Upper lobe of right lung (tissue), 1 donor: ENCODE data around the gene UNC119. TPM values are rescaled to one million over a fixed set of nuclear protein-coding genes. Genes with fewer than 3 reads are reported as not detected.

ENCODE experiments used
- ATAC-seq: fragments of 200-7000 bp; cut with Tn5 transposase; one replicate; pipeline ENCODE4 v1.9.1; 2020; ENCODE audit warnings: mild to moderate bottlenecking, moderate library complexity
- DNase-seq: peaks from one replicate; pipeline ENCODE4 v3.0.0-alpha.2; 2020
- H3K27ac ChIP-seq: fragments of 200-600 bp; one replicate; pipeline ENCODE4 v1.8.0; 2022
- H3K27me3 ChIP-seq: fragments of 200-600 bp; one replicate; pipeline ENCODE4 v1.8.0; 2022; ENCODE audit warnings: mild to moderate bottlenecking
- H3K36me3 ChIP-seq: fragments of 200-600 bp; one replicate; pipeline ENCODE4 v1.8.0; 2022
- H3K4me1 ChIP-seq: fragments of 200-600 bp; one replicate; pipeline ENCODE4 v1.8.0; 2022
- H3K4me3 ChIP-seq: fragments of 200-600 bp; one replicate; pipeline ENCODE4 v1.8.0; 2022; ENCODE audit warnings: mild to moderate bottlenecking
- H3K9me3 ChIP-seq: fragments of 200-600 bp; one replicate; pipeline ENCODE4 v1.8.0; 2022
- CTCF ChIP-seq: fragments of 200-600 bp; IDR thresholded peaks from one replicate; pipeline ENCODE4 v1.8.0; 2022; ENCODE audit warnings: antibody characterized with exemption
- intact Hi-C: fragments of 100-400 bp; cut with DNase I; formaldehyde crosslinking; loops from one replicate; pipeline ENCODE4 v1.11.0; 2022
- total RNA-seq: library from RNA; stranded (reverse); fragmentation: NEBNext Ultra II Directional; extraction: Animal tissue kit (Norgen Biotek cat#: 25700); gene quantifications from one replicate; pipeline ENCODE4 v1.2.1, GENCODE V29; 2021
- donor health status: DM: no; HTN: yes; CAD: no; lungs with severe emphysema.

The UNC119 gene
- total RNA-seq, 1 donor from 2014 or later: 22.7 TPM

- DNase-seq: no peak
- no peak overlapping the region for H3K27ac ChIP-seq
- no peak for TF ChIP-seq CTCF
Measured at GRCh38 chr17:28574526-28574925, 22.1 kb upstream of the UNC119 start.

GRCh38 chr17:28573966-28574480, 21.6 kb upstream of the UNC119 start:
- TF ChIP-seq CTCF: no peak
- Histone ChIP-seq H3K27ac (no peak overlapping the region), H3K27me3 (no peaks in the 10 kb centered on the region), H3K36me3 (no peaks in the 10 kb centered on the region), H3K4me1 (peaks cover 24% of the 10 kb centered on the region), H3K9me3 (no peaks in the 10 kb centered on the region), H3K4me3 (no peak overlapping the region)
- ATAC-seq (no peak), DNase-seq (no peak)
- intact Hi-C loops: no loop called here

More at GRCh38 chr17:28574526-28574925, 22.1 kb upstream of the UNC119 start:
- Histone ChIP-seq H3K9me3 (no peaks in the 10 kb centered on the region), H3K27me3 (no peaks in the 10 kb centered on the region), H3K4me3 (no peak overlapping the region), H3K4me1 (peaks cover 24% of the 10 kb centered on the region), H3K36me3 (no peaks in the 10 kb centered on the region)
- ATAC-seq: no peak
- intact Hi-C loops: no loop called here

GRCh38 chr17:28573521-28573920, 21.1 kb upstream of the UNC119 start:
- TF ChIP-seq CTCF: no peak
- no peaks in the 10 kb centered on the region for H3K9me3 ChIP-seq
- H3K27me3 ChIP-seq: no peaks in the 10 kb centered on the region
- H3K36me3 ChIP-seq: no peaks in the 10 kb centered on the region
- no peak overlapping the region for H3K27ac ChIP-seq
- intact Hi-C loops: no loop called here
- H3K4me1 ChIP-seq: peaks cover 24% of the 10 kb centered on the region
- ATAC-seq: no peak
- H3K4me3 ChIP-seq: no peak overlapping the region
- no peak for DNase-seq

- H3K27ac ChIP-seq: no peak overlapping the region
- peaks cover 24% of the 10 kb centered on the region for H3K4me1 ChIP-seq
- DNase-seq (no peak), ATAC-seq (no peak)
- intact Hi-C loops: no loop called here
- H3K9me3 ChIP-seq: no peaks in the 10 kb centered on the region
- no peaks in the 10 kb centered on the region for H3K36me3 ChIP-seq
- no peak for TF ChIP-seq CTCF
- H3K4me3 ChIP-seq: no peak overlapping the region
- no peaks in the 10 kb centered on the region for H3K27me3 ChIP-seq
Measured at GRCh38 chr17:28573040-28573380, 20.6 kb upstream of the UNC119 start.

DNA sequence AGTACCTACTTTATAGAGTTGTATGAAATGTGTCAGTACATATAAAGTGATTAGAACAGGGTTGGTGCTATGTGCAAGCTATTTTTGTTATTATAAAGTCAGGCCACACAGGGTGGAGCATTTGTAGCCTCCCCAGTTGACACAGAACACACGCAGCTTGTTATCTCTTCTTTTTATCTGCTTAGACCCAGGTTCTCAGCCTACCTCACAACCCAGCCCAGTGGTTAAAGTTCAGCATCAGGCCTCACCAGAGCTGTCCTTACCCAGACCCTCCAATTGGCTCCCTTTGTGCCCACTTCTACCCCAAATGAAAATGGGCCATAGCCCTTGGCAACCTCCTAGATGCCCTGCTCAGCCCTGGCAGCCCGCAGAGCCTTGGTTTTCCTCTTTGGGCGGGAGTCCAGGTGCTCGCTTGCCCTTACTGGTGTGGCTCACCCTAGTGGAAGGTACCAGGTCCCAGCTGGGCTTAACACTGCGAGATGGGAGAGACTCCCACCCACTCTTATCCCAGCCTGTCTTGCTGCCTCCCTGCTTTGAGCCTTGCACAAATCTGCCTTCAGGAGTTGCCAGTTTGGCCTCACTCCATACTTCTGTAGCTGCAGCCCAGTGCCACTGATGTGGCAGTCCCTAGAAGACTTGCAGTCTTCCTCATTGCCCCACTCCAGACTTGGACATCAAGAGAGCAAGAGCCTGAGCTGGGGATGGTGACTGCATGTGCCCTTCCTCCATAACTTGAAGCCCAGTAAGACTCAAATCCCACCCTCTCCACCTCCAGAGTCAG, 20.0 kb upstream of the UNC119 start:
- Histone ChIP-seq H3K9me3 (no peaks in the 10 kb centered on the region), H3K4me3 (peak overlapping the region; percentile 99), H3K27me3 (no peaks in the 10 kb centered on the region), H3K4me1 (peaks cover 24% of the 10 kb centered on the region), H3K27ac (peak overlapping the region; percentile 86), H3K36me3 (no peaks in the 10 kb centered on the region)
- intact Hi-C loops: no loop called here
- ATAC-seq: no peak
- TF ChIP-seq CTCF: no peak
- no peak for DNase-seq
